Endodermal cell (in vitro differentiated cells): ENCODE data around the gene TMCO6. TPM values are rescaled to one million over a fixed set of nuclear protein-coding genes. Genes with fewer than 3 reads are reported as not detected.

Source experiments
- DNase-seq: peaks from one replicate; pipeline ENCODE4 v3.0.0-alpha.2; 2017
- H3K27ac ChIP-seq: 2 replicates; pipeline ENCODE4 v1.5.1; 2013; ENCODE audit warnings: mild to moderate bottlenecking, low read depth, low read length, moderate library complexity
- H3K27me3 ChIP-seq: 2 replicates; pipeline ENCODE4 v1.6.1; 2013; ENCODE audit warnings: mild to moderate bottlenecking, low read length, moderate library complexity; ENCODE audit not compliant: insufficient read depth, control insufficient read depth, poor library complexity, severe bottlenecking
- H3K36me3 ChIP-seq: 2 replicates; pipeline ENCODE4 v1.7.0; 2013; ENCODE audit warnings: mild to moderate bottlenecking, low read length, moderate library complexity; ENCODE audit not compliant: control insufficient read depth, insufficient read depth
- H3K4me1 ChIP-seq: one replicate; pipeline ENCODE4 v1.7.0; 2013; ENCODE audit warnings: low read length; ENCODE audit not compliant: control insufficient read depth, insufficient read depth
- H3K4me3 ChIP-seq: 2 replicates; pipeline ENCODE4 v1.5.1; 2013; ENCODE audit warnings: mild to moderate bottlenecking, low read length, moderate library complexity
- H3K9ac ChIP-seq: 2 replicates; pipeline ENCODE4 v1.6.1; 2013; ENCODE audit warnings: mild to moderate bottlenecking, low read length, moderate library complexity; ENCODE audit not compliant: poor library complexity, severe bottlenecking; ENCODE audit errors: extremely low read depth
- H3K9me3 ChIP-seq: 2 replicates; pipeline ENCODE4 v1.6.1; 2013; ENCODE audit warnings: mild to moderate bottlenecking, low read length, moderate library complexity; ENCODE audit not compliant: control insufficient read depth
- H3K27ac Mint-ChIP-seq: 2 replicates; pipeline ENCODE4 v1.8.0; 2020; ENCODE audit warnings: mixed read lengths
- H3K27me3 Mint-ChIP-seq: 2 replicates; pipeline ENCODE4 v1.8.0; 2021; ENCODE audit warnings: mild to moderate bottlenecking, mixed read lengths; ENCODE audit not compliant: insufficient read depth
- H3K36me3 Mint-ChIP-seq: 2 replicates; pipeline ENCODE4 v1.8.0; 2020; ENCODE audit warnings: low read depth, mixed read lengths
- H3K4me1 Mint-ChIP-seq: 2 replicates; pipeline ENCODE4 v1.8.0; 2020; ENCODE audit warnings: mixed read lengths
- H3K4me3 Mint-ChIP-seq: 2 replicates; pipeline ENCODE4 v1.8.0; 2020; ENCODE audit warnings: mild to moderate bottlenecking, moderate library complexity, mixed read lengths
- H3K9me3 Mint-ChIP-seq: 2 replicates; pipeline ENCODE4 v1.8.0; 2020; ENCODE audit warnings: mild to moderate bottlenecking, mixed read lengths
- WGBS, 2 experiments: methylation state at CpG; one replicate each; pipeline versions ENCODE4 v1.1.5 to v1.1.7; 2013; ENCODE audit warnings: missing lambda C conversion rate in 2 of 2, mixed read lengths in 1 of 2; ENCODE audit not compliant: insufficient coverage in 1 of 2, insufficient read length in 1 of 2; 5-methylcytosine and 5-hydroxymethylcytosine counted together
- total RNA-seq, 2 donors: library from RNA; stranded (reverse); fragmentation: NEBNext Ultra II Directional in 1 of 2; extraction: Animal tissue kit (Norgen Biotek cat#: 25700) in 1 of 2; gene quantifications; 2 replicates in 1 of 2; 3 replicates in 1 of 2; pipeline ENCODE4 v1.2.1, GENCODE V29; 2021
- TF ChIP-seq, protein P1 (sequence below): fragments of 200-600 bp; sonication (generic); conservative IDR thresholded peaks from 2 replicates; pipeline ENCODE4 v1.5.0; 2021; ENCODE audit warnings: antibody characterized with exemption, mild to moderate bottlenecking

The TMCO6 gene
- total RNA-seq, 2 donors from 2014 or later, result 29.3 to 34.6 TPM

DNA sequence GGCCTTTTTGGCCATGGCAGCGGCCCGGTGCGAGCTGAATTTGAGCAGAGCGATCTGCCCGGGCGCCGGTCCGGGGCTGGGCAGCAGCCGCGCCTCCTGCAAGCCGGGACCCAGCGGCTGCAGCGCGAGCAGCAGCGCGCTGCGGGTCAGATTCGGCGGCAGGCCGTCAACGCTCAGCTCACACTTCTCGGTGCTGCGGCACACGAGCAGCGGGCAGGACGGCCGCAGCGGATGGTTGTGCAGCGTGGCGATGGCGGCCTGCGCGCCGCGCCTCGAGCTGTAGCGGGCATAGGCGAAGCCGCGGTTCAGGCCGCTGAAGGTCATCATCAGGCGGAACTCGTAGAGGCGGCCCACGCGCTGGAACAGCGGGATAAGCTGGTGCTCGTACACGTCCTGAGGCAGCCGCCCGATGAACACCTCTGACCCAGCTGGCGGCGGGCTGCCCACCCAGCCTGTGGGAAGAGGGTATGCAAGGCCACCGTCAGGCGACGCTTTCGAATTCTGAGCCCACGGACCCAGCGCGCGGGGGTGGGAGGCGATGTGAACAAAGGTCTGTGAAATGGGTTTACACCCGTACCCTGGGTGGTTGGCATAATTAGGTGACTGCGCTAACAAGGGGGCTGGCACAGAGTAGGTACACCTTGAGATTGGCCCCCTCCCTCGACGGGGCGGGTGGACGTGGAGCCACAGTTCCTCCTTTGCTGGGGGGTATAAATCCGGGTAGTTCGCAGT, 33.4 kb downstream of the TMCO6 start:
- Histone ChIP-seq H3K4me3 (no peak overlapping the region), H3K4me1 (no peaks in the 10 kb centered on the region), H3K9ac (no peak overlapping the region), H3K27ac (no peak overlapping the region), H3K27me3 (no peaks in the 10 kb centered on the region), H3K36me3 (peaks cover 66% of the 10 kb centered on the region), H3K9me3 (no peaks in the 10 kb centered on the region)
- DNase-seq, result peak; percentile 81
- H3K9me3 Mint-ChIP-seq, result no peaks in the 10 kb centered on the region
- no peak overlapping the region for H3K27ac Mint-ChIP-seq
- peaks cover 73% of the 10 kb centered on the region for H3K36me3 Mint-ChIP-seq
- peaks cover 2% of the 10 kb centered on the region for H3K4me1 Mint-ChIP-seq
- TF ChIP-seq, protein P1, sequence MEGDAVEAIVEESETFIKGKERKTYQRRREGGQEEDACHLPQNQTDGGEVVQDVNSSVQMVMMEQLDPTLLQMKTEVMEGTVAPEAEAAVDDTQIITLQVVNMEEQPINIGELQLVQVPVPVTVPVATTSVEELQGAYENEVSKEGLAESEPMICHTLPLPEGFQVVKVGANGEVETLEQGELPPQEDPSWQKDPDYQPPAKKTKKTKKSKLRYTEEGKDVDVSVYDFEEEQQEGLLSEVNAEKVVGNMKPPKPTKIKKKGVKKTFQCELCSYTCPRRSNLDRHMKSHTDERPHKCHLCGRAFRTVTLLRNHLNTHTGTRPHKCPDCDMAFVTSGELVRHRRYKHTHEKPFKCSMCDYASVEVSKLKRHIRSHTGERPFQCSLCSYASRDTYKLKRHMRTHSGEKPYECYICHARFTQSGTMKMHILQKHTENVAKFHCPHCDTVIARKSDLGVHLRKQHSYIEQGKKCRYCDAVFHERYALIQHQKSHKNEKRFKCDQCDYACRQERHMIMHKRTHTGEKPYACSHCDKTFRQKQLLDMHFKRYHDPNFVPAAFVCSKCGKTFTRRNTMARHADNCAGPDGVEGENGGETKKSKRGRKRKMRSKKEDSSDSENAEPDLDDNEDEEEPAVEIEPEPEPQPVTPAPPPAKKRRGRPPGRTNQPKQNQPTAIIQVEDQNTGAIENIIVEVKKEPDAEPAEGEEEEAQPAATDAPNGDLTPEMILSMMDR, result no peak
- WGBS, 2 experiments, result 96 to 97% methylated on average over 51 to 70 of the region's 70 CpGs
- no peak overlapping the region for H3K4me3 Mint-ChIP-seq
- H3K27me3 Mint-ChIP-seq, result no peaks in the 10 kb centered on the region

DNA sequence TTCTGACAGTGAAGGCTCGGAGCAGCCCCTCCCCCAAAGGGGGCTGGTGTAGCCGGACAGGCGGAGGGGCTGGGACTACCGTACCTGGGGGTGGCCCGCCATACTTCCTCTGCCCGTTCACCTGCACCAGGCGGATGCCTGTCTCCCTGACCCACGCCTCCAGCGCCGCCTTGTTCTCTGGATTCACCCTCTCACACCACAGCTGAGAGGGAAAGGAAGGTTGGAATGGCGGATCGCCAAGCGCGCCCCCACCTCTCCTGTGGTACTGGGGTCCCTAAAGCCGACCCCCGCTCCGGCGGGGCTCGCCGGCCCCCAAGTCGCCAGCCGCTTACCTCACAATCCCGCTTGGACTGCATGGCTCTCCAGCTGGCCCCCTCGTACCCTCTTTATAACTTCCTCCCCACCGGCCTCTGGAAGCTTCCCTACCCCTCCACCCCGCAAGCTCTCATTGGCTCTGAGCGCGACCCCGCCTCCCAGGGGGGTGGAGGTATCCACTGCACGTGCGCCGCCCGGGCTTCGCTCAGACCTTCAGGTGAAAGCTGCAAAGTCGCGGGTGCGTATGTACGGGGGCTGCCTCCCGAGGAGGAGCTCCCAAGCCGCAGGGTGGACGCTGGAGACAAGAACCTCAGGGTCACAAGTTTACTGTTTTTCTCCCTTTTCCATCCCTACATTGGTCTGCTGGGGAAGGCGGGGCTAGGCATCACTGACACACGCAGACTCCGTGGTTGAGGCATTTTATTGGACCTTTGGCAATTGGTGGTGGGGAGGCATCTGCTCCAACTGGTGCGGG, 34.1 kb downstream of the TMCO6 start, which contains the start of gene DND1:
Gene DND1, minus strand, starts transcription at position 390 of the 790 bp plus-strand sequence. Its CDS starts 34 bp downstream, at position 356.
- no peaks in the 10 kb centered on the region for H3K27me3 Mint-ChIP-seq
- peaks cover 71% of the 10 kb centered on the region for H3K36me3 Mint-ChIP-seq
- H3K9me3 Mint-ChIP-seq, result no peaks in the 10 kb centered on the region
- peaks cover 66% of the 10 kb centered on the region for H3K36me3 ChIP-seq
- no peaks in the 10 kb centered on the region for H3K4me1 ChIP-seq
- 95 to 98% methylated on average over 27 to 45 of the region's 45 CpGs for WGBS, 2 experiments
- peaks cover 2% of the 10 kb centered on the region for H3K4me1 Mint-ChIP-seq
- H3K9me3 ChIP-seq, result no peaks in the 10 kb centered on the region
- H3K27ac Mint-ChIP-seq, result peak within 1 kb of the TSS; percentile 29
- no peaks in the 10 kb centered on the region for H3K27me3 ChIP-seq
- H3K27ac ChIP-seq, result no peak within 1 kb of the TSS
- peak; percentile 61 for DNase-seq
- H3K4me3 Mint-ChIP-seq, result no peak within 1 kb of the TSS
- TF ChIP-seq, protein P1, result no peak
- no peak within 1 kb of the TSS for H3K9ac ChIP-seq
- no peak within 1 kb of the TSS for H3K4me3 ChIP-seq

GRCh38 chr5:140674211-140674610, 35.0 kb downstream of the TMCO6 start:
- TF ChIP-seq, protein P1, result no peak
- Mint-ChIP-seq H3K27me3 (no peaks in the 10 kb centered on the region), H3K27ac (peak overlapping the region; percentile 29)

More at GRCh38 chr5:140674211-140674610, 35.0 kb downstream of the TMCO6 start:
- peaks cover 64% of the 10 kb centered on the region for H3K36me3 ChIP-seq
- H3K4me1 ChIP-seq, result no peaks in the 10 kb centered on the region
- H3K27ac ChIP-seq, result no peak overlapping the region
- Mint-ChIP-seq H3K36me3 (peaks cover 69% of the 10 kb centered on the region), H3K4me3 (no peak overlapping the region), H3K9me3 (no peaks in the 10 kb centered on the region), H3K4me1 (peaks cover 2% of the 10 kb centered on the region)
- DNase-seq, result no peak
- no peak overlapping the region for H3K4me3 ChIP-seq
- H3K9me3 ChIP-seq, result no peaks in the 10 kb centered on the region
- H3K27me3 ChIP-seq, result no peaks in the 10 kb centered on the region
- 80 to 100% methylated on average over 1 to 2 of the region's 2 CpGs for WGBS, 2 experiments
- no peak overlapping the region for H3K9ac ChIP-seq
